ENCODE results near the gene OXT.

GRCh38 chr20:3040086-3040485 lies 31.3 kb upstream of the OXT start:
- TF ChIP-seq CTCF (IDR thresholded peaks at IDR 0.05) (no peak), POLR2AphosphoS5 (IDR thresholded peaks at IDR 0.05) (no peak), POLR2A (IDR thresholded peaks at IDR 0.05) (no peak)

All from gastroesophageal sphincter (tissue), 3 donors.